ENCODE results near the gene ASB6.

Gene ASB6

DNA sequence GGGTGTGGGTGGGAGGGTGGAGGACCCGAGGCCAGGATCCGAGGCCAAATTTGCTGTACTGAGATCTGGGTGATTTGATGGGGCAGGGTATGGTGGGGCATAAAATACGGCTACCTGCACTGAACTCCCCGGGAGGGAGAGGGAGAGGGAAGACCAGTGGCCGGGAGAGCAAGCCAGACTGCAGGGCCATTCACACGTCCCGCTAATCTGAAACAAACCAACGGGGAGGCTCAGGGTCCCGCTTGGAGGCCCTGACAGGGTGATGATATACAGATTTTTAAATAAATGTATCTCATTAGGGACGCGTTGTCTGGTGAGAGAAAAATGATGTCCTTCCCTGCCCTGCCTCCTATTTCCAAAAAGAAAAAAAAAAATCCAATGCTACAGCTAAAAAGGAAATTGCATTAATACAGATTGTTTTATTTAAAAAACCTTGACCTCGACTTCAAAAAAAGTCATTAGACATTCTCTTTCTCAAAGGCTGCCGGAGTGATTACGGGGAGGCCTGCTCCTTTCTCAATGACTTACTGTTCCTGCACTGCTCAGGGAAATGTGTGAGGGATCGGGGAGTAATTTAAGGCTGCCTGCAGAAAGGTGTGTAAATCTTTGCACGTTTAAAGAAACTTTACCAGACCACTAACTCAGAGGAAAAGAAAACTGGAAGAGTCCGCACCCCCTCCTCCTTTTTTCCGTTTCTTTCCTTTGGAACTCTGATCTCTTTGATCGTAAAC, 12.0 kb upstream of the ASB6 start:
- TF ChIP-seq, protein P1, sequence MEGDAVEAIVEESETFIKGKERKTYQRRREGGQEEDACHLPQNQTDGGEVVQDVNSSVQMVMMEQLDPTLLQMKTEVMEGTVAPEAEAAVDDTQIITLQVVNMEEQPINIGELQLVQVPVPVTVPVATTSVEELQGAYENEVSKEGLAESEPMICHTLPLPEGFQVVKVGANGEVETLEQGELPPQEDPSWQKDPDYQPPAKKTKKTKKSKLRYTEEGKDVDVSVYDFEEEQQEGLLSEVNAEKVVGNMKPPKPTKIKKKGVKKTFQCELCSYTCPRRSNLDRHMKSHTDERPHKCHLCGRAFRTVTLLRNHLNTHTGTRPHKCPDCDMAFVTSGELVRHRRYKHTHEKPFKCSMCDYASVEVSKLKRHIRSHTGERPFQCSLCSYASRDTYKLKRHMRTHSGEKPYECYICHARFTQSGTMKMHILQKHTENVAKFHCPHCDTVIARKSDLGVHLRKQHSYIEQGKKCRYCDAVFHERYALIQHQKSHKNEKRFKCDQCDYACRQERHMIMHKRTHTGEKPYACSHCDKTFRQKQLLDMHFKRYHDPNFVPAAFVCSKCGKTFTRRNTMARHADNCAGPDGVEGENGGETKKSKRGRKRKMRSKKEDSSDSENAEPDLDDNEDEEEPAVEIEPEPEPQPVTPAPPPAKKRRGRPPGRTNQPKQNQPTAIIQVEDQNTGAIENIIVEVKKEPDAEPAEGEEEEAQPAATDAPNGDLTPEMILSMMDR (IDR thresholded peaks at IDR 0.05; ENCODE audit: low read depth, low read length): no peak
- in situ Hi-C loops (cut with HindIII; ENCODE audit: low sequenced_read_pairs): no loop called here
- H3K4me3 ChIP-seq (ENCODE audit: low read depth, low read length): no peak overlapping the region
- DNase-seq (ENCODE audit: low read depth, low spot score): no peak

DNA sequence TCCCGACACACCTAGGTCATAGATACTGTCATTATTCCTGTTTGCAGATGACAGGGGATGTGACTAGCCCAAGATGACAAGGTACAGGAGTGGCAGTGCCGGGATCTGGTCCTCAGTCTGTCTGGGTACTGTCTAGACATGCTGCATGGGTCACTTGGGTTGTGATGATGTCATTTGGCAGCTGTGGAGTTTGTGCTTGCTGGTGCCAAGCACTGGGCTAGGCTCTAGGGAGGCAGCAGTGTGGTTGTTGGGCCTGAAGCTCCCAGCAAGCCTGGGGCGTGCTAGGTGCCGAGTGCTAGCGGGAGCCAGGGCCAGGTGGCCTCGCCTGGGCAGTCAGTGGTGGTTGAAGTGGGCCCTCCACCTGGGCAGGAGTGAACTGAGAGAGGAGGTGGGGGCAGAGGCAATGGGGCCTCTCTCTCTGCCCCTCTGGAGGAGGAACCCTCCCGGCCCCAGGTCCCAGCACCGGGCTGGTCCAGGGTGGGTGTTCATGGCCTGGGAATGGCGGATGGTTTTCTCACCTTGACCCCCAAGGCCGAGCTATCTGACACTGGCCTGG, 8.8 kb upstream of the ASB6 start:
- TF ChIP-seq, protein P1 (IDR thresholded peaks at IDR 0.05; ENCODE audit: low read depth, low read length): no peak
- in situ Hi-C loops (cut with HindIII; ENCODE audit: low sequenced_read_pairs): no loop called here
- H3K4me3 ChIP-seq (ENCODE audit: low read depth, low read length): no peak overlapping the region
- DNase-seq (ENCODE audit: low read depth, low spot score): no peak

DNA sequence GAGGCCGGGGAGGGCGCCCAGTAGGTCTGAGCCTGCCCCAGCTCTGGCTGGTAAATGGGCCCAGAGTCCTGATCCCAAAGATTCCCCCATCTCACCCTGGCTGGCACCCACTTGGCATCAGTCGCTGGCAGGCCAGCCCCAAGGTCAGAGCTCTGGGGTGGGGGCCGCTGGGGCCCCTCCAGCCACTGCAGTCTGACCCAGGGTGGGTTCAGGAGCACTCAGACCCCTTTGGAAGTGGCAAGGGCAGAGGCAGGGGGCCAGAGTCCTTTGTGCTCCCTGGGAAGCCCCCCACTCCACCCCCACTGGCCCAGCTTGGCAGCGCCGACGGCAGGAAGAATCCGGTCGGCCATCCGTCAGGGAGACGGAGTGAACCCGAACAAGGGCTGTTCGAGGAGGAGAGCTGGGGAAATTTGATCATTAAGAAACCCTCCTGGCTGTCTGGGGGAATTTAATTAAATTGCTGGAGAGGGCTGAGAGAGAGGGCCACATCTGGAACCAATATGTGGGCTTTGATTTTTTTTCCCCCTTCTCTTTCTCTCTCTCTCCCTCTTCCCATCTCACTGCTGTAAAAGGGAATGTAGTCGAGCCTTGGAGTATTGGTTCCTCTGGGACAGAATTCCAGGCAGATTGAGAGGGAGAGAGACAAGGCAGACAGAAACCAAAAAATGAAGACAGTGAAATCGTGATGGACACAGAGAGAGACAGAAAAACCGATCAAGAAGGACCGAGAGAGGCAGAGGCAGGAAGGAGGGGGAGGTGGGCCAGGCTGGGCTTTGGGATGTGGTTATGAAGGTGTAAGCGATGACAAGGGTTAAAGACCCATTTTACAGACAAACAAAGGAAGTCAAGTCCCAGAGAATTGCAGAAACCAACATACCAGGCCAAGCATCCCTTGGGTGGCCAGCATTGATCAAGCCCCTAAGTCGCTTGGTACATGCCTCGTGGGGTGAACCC, 8.1 kb upstream of the ASB6 start:
- TF ChIP-seq, protein P1 (IDR thresholded peaks at IDR 0.05; ENCODE audit: low read depth, low read length): no peak
- no peak for DNase-seq (ENCODE audit: low read depth, low spot score)
- no peak overlapping the region for H3K4me3 ChIP-seq (ENCODE audit: low read depth, low read length)
- in situ Hi-C loops (cut with HindIII; ENCODE audit: low sequenced_read_pairs): no loop called here

DNA sequence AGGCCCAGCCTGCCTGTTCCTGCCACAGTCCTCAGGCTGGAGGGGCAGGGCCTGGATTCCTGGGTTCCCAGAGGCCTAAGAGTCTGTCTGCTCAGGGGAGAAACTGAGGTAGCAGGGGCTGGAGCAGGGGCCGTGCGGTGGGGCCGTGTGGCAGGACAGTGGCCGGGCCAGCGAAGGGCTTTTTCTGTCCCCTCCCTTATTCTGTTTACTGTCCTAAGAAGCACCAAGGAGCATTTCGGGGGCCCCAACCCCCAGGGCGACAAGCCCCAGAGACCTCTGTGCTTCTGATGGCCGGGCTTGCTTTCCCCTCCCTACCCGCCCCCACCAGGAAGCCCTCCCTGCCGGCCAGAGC, 6.8 kb upstream of the ASB6 start:
- in situ Hi-C loops (cut with HindIII; ENCODE audit: low sequenced_read_pairs): no loop called here
- no peak for DNase-seq (ENCODE audit: low read depth, low spot score)
- no peak overlapping the region for H3K4me3 ChIP-seq (ENCODE audit: low read depth, low read length)
- TF ChIP-seq, protein P1 (IDR thresholded peaks at IDR 0.05; ENCODE audit: low read depth, low read length): no peak

DNA sequence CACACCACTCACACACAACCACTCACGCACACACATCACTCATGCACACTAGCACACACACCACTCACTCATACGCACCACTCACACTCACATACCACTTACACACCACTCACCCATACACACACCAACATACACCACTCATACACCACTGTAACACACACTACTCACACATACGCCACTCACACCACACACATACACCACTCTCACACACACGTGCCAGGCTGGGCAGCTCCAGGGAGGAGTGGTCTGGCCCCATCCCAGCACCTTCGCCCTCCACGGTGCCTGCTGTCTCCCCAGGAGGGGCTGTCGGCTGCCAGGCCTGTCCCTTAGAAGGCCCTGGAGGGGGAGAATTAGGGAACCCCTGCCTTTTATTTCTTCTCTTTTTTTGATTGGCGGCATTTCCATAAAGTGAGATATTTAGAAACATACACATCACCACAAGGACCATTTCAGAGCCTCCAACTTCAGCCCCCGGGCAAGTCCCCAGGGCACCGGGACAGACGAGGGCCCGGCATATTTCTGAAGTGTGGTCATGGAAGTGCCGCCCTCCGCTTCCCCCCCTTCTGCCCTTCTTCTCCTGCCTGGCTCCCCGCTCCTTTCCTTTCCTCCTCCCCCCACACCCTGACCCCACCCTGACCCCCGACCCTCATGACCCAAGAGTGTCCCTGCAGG, 6.3 kb upstream of the ASB6 start:
- TF ChIP-seq, protein P1 (IDR thresholded peaks at IDR 0.05; ENCODE audit: low read depth, low read length): no peak
- in situ Hi-C loops (cut with HindIII; ENCODE audit: low sequenced_read_pairs): no loop called here
- DNase-seq (ENCODE audit: low read depth, low spot score): no peak
- no peak overlapping the region for H3K4me3 ChIP-seq (ENCODE audit: low read depth, low read length)

DNA sequence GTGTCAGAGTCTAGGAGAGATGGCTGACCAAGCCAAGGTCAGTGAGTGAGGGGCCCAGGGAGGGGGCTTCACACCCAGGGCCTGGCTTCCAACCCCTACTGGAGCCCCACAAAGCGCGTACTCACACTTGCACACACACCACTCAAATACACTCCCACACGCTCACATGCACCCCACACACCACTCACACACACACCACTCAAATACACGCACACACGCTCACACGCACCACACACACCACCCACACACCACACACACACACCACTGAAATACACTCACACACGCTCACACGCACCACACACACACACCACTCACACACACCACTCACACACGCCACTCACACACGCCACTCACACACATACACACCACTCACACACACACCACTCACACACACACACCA, 5.7 kb upstream of the ASB6 start:
- in situ Hi-C loops (cut with HindIII; ENCODE audit: low sequenced_read_pairs): no loop called here
- TF ChIP-seq, protein P1 (IDR thresholded peaks at IDR 0.05; ENCODE audit: low read depth, low read length): no peak

More for the DNA sequence above, 5.7 kb upstream of the ASB6 start:
- no peak overlapping the region for H3K4me3 ChIP-seq (ENCODE audit: low read depth, low read length)
- DNase-seq (ENCODE audit: low read depth, low spot score): no peak

Data from astrocyte of the spinal cord (primary cell).